Cardiac fibroblast (primary cell): Measurements from ENCODE around the gene CHTF18.
"Not testable (repeated sequence)": the region's sequence is repeated elsewhere in the genome, so short reads cannot be mapped to it uniquely, and the experiment has no call there.

Experiments
- DNase-seq, 2 donors: peaks; one replicate each; pipeline versions ENCODE4 v3.0.0 to v3.0.0-alpha.2; 2010; ENCODE audit warnings: low read depth in 2 of 2
- H3K4me3 ChIP-seq, 2 donors: replicated peaks in 1 of 2; 1 replicate in 1 of 2; 2 replicates in 1 of 2; pipeline ENCODE4 v1.5.1; 2011; ENCODE audit warnings: low read depth in 2 of 2, low read length in 2 of 2, mild to moderate bottlenecking in 2 of 2, moderate library complexity in 1 of 2
- TF ChIP-seq, protein P1 (sequence below): IDR thresholded peaks from one replicate; pipeline ENCODE4 v1.5.1; 2011; ENCODE audit warnings: low read depth, mild to moderate bottlenecking, low read length, inconsistent platforms

The CHTF18 gene

DNA sequence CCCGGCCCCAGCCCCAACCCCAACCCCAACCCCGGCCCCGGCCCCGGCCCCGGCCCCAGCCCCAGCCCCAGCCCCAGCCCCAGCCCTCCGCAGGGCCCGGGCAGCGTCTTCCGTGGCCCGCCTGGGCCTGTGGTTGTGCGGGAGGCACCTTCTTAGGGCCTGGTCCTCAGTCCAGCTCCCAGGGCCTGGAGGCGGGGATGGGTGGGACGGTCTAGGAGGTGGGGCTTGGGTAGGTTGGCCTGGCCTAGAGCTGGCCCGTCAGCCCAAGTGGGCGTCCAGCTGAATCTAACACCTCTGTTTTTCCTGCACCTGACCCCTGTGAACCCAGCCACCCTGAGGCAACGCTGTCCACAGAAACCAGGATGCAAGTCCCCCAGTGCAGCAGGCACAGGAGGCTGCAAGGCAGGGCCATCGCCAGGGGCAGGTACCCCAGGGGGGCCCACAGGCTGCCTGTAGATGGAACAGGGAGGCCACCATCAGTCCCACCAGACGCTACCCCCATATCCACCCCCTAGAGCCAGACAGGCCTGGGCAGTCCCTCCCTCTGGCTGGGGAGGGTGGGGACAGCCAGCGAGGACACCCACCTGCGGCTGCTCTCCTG lies 19.1 kb upstream of the CHTF18 start:
- H3K4me3 ChIP-seq = no peak overlapping the region
- TF ChIP-seq, protein P1, sequence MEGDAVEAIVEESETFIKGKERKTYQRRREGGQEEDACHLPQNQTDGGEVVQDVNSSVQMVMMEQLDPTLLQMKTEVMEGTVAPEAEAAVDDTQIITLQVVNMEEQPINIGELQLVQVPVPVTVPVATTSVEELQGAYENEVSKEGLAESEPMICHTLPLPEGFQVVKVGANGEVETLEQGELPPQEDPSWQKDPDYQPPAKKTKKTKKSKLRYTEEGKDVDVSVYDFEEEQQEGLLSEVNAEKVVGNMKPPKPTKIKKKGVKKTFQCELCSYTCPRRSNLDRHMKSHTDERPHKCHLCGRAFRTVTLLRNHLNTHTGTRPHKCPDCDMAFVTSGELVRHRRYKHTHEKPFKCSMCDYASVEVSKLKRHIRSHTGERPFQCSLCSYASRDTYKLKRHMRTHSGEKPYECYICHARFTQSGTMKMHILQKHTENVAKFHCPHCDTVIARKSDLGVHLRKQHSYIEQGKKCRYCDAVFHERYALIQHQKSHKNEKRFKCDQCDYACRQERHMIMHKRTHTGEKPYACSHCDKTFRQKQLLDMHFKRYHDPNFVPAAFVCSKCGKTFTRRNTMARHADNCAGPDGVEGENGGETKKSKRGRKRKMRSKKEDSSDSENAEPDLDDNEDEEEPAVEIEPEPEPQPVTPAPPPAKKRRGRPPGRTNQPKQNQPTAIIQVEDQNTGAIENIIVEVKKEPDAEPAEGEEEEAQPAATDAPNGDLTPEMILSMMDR = no peak
- no peak for DNase-seq

DNA sequence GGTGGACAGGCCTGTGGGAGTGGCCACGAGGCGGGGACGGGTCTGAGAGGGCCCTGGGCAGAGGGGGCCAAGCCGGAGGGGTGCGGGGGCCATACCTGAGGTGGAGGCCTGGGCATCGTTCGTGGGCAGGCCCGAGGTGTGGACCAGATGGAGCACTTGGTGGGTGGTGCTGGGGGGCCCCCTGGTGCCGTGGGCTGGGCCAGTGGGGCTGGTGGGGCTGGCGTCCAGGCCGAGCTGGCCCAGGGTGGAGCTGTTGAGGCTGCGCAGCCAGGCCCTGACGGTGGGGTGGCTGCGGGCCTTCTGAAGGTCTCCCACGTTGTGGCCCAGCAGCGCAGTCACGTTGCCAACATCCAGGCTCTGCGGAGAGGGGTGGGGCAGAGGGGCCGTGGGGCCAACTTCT lies 18.5 kb upstream of the CHTF18 start:
- no peak overlapping the region for H3K4me3 ChIP-seq
- DNase-seq = no peak
- TF ChIP-seq, protein P1 = no peak

DNA sequence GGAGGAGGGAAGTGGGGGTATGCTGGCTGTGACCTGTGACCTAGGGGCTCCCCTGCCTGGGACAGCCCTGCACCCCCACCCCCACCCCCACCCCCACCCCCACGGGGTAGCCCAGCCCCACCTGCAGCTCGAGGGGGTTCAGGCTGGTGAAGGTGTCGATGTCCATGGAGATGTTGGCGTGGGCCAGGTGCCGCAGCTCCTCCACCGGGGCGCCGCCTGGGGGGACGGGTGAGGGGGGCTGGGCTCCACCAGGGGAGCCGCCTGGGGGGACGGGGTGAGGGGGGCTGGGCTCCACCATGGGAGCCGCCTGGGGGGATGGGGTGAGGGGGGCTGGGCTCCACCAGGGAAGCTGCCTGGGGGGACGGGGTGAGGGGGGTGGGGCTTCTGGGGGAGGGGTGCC lies 18.0 kb upstream of the CHTF18 start:
- TF ChIP-seq, protein P1 = no peak
- no peak overlapping the region for H3K4me3 ChIP-seq
- DNase-seq = no peak

DNA sequence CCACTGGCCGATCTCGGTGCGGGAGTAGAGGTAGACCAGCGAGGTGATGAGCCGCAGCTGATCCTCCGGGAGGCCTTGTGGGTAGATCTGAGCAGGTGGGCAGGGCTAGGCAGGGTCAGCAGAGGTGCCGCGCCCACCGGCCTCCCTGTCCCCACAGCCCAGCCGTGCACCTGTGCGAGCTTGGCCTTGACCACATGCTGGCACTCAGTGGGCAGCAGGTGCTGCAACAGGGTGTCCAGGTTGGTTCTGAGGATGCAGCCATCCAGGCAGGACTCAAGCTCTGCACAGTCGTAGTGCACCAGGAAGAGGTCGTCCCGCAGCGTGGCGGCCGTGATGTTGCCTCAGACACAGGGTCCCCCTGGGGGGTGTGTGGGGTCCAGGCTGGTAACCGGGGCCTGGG lies 15.5 kb upstream of the CHTF18 start:
- no peak for DNase-seq
- no peak overlapping the region for H3K4me3 ChIP-seq
- TF ChIP-seq, protein P1 = no peak

DNA sequence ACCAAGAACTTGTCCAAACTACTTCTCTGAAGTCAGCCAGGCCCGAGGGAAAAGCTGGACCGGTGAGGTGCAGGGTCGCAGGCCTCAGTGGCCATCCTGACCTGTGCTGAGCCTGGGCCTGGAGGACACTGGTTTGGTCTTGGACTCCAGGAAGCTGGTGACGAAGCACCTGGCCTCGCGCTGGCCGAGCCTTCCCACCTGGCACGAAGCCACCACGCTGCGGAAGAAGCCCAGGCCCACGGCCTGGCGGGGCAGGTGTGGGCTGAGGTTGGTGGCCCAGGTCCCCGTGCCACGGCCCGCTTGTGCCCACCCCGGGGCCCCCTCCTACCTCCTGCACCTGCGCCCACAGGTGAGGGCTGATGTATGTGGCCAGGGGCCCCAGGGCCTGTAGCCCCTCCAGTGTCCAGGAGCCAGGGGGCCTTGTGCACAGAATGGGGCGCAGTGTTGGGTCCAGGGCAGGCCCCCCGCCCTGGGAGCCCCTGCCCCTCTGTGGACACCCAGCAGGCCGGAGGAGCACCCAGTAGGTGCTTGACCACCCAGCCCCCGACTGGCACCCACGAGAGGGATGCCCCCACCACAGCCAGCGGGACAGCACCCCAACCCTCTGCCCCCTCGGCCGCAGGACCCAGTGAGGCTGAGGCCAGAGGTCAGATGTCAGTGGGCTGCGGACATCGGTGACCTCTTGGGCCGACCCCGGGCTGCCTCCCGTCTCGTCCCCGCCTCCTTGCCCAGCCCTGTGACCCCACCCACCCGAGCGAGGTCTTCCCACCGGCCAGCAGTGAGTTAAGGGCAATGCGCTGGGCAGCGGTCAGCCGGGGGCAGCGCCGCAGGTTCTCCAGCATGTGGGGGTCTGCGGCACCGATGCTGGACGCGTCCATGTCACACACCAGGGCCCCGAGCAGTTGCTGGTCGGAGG lies 14.1 kb upstream of the CHTF18 start:
- H3K4me3 ChIP-seq = no peak overlapping the region
- TF ChIP-seq, protein P1 = no peak
- DNase-seq = no peak

DNA sequence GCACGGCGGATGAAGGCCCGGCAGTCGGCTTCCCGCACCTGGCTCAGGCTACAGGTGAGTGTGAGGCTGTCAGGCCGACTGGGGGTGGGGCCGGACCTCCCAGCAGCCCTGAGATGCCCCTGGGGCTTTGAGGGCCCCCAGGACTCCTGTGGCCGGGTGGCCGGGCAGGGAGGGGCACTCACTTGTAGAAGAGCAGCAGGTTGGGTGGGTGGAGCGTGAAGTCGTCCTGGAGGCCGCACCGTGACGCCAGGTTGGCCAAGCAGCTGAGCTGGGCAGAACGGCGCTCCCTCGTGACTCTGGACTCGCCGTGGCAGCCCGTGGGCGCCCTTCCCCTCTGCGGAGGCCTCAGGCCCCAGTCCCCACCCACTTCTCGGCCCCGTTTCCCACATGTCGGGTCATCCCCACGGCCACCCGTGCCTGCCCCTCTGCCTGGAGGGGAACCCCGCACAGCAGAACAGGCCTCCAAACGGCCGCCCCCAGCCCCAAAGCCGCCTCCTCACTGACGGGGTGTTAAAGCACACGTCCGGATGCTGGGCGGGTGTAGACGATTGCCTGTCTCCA lies 13.1 kb upstream of the CHTF18 start:
- H3K4me3 ChIP-seq = no peak overlapping the region
- TF ChIP-seq, protein P1 = no peak
- no peak for DNase-seq

DNA sequence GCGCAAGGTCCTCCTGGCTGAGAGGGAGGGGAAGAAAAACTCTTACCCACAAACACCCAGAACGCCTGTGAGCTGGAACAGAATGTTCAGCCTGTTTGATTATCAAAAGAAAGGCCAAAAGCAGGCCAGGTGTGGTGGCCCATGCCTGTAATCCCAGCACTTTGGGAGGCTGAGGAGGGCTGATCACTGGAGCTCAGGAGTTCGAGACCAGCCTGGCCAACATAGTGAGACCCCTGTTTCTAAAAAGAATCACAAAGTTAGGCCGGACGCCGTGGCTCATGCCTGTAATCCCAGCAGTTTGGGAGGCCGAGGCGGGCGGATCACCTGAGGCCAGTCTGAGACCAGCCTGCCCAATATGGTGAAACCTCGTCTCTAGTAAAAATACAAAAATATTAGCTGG lies 12.1 kb upstream of the CHTF18 start:
- H3K4me3 ChIP-seq, DNase-seq: not testable (repeated sequence)
